Fibroblast of the aortic adventitia (primary cell): ENCODE results near the gene INHA. TPM values are rescaled to one million over a fixed set of nuclear protein-coding genes. Genes with fewer than 3 reads are reported as not detected.

Experiments used
- DNase-seq: peaks from one replicate; pipeline ENCODE4 v3.0.0-alpha.2; 2010; ENCODE audit warnings: low read depth
- H3K4me3 ChIP-seq: 2 replicates; pipeline ENCODE4 v1.5.1; 2011; ENCODE audit warnings: low read depth, mild to moderate bottlenecking, control low read depth, low read length, moderate library complexity
- total RNA-seq: library from RNA; depleted of rRNA; stranded (reverse); fragments of >200 nt; gene quantifications from 2 replicates; pipeline ENCODE4 v1.2.3, GENCODE V29; 2012; ENCODE audit warnings: low replicate concordance
- TF ChIP-seq, protein P1 (sequence below): IDR thresholded peaks from 2 replicates; pipeline ENCODE4 v1.5.1; 2011; ENCODE audit warnings: mild to moderate bottlenecking, low read length, control low read depth, inconsistent platforms; ENCODE audit not compliant: insufficient read depth

The INHA gene
- total RNA-seq, 1 donor, result 0.18 TPM

DNA sequence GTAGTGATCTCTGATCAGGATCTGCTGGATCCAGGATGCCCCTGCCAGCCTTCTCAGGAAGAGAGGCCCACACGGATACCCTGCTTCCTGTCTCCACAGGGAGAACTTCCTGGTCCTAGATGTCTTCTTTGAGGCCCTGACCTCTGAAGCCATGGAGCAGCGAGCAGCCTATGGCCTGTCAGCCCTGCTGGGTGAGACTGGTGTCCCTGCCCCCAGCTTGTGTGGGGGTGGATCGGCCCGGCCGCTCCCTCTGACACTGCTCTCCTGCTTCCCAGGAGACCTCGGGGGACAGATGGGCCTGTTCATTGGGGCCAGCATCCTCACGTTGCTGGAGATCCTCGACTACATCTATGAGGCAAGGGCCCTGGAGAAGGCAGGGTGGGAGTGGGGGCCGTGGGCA is 35.1 kb upstream of the INHA start:
- no peak for DNase-seq
- TF ChIP-seq, protein P1, sequence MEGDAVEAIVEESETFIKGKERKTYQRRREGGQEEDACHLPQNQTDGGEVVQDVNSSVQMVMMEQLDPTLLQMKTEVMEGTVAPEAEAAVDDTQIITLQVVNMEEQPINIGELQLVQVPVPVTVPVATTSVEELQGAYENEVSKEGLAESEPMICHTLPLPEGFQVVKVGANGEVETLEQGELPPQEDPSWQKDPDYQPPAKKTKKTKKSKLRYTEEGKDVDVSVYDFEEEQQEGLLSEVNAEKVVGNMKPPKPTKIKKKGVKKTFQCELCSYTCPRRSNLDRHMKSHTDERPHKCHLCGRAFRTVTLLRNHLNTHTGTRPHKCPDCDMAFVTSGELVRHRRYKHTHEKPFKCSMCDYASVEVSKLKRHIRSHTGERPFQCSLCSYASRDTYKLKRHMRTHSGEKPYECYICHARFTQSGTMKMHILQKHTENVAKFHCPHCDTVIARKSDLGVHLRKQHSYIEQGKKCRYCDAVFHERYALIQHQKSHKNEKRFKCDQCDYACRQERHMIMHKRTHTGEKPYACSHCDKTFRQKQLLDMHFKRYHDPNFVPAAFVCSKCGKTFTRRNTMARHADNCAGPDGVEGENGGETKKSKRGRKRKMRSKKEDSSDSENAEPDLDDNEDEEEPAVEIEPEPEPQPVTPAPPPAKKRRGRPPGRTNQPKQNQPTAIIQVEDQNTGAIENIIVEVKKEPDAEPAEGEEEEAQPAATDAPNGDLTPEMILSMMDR, result no peak
- no peak overlapping the region for H3K4me3 ChIP-seq

DNA sequence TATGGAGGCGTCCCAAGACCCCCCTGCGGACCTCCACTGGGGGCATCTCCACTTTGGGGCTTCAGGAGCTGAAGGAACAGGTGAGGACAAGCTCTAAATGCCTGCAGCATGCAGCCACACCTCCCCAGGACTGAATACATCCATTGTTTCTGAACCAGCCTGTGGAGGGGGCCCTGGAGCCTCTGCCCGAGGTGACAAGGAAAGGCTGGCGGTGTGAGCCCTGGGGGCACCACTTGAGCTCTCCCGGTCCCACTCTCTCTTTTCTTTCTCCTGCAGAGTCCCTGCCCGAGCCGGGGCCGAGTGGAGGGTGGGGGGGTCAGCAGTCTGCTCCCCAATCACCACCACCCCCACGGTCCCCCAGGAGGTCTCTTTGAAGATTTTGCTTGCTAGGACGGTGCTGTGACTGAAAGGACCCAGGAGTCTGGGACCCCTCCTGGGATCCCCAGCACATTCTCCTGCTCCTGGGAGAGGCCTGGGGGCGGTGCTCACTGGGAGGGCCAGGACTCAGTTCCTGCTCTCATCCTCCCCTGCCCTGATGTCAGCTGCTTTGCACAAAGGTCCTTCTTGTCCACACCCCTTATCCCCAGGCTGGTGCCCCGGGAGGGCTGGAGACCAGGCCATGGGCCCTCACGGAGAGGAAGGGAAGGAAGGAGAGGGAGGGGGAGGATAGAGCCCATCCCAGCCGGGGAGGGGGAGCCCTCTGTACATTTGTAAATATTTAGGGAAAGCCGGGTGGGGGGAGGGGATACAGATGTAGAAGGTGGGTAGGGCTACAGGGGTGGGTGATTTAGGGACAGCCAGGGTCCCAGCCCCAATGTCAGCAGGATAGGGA is 34.2 kb upstream of the INHA start:
- TF ChIP-seq, protein P1, result no peak
- no peak for DNase-seq
- H3K4me3 ChIP-seq, result no peak overlapping the region

DNA sequence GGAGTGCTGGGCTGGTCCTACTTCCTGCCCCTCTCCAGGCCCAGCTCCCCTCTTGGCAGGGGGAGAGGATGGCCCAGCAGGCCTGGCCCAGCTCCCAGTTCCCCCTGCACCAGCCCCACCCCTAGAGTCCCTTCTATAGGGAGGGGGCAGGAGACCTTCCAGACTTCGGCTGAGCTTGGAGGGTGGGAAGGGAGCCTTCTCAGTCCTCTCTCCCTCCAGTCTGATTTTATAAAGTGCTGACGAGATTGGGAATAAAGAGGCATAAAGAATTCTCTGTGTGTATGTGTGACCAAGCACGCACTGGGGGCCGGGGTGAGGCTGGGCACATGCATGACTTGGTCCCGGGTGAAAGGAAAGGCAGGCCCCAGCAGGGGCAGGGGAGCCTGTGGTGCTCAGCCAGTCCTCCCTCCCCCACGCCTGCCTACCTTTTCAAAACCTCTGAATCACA is 33.6 kb upstream of the INHA start:
- no peak for DNase-seq
- TF ChIP-seq, protein P1, result no peak
- no peak overlapping the region for H3K4me3 ChIP-seq

DNA sequence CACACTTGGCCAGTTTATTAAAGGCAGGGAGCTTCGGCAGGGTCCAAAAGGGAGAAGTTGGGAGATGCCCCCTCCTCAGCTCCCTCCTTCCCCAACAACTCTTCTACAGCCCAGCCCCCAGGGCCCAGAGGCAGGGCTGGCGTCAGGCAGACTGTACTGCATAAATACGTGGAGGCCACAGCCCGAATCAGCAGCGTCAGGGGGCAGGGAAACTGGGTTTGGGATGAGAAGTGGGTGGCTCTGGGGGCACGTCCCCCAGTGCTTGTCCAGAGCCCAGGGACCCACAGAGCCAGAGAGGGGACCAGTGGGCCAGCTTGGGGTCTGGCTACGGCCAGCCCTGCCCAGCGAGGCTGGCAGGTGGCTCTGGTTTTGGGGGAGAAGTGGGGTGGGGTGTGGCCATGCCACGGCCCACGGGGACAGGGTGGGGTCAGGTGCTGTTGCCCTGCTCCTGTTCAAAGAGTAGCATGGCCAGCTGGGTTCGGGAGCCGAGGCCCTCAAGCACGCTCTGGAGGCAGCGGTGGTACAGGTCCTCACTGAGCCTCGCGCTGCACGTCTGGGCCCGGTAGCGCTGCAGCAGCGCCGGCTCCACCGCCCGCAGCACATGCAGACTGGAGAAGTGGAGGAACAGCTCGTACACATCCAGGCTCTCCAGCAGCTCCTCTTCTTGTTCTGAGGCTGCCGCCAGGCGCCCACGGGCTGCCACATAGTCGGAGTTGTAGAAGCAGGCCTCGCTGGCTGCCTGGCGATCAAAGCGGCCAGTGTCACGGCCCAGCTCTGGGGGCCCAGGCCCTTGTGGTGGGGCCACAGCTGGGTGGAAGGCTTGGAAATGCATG is 32.9 kb upstream of the INHA start:
- DNase-seq, result no peak
- no peak overlapping the region for H3K4me3 ChIP-seq
- TF ChIP-seq, protein P1, result no peak

DNA sequence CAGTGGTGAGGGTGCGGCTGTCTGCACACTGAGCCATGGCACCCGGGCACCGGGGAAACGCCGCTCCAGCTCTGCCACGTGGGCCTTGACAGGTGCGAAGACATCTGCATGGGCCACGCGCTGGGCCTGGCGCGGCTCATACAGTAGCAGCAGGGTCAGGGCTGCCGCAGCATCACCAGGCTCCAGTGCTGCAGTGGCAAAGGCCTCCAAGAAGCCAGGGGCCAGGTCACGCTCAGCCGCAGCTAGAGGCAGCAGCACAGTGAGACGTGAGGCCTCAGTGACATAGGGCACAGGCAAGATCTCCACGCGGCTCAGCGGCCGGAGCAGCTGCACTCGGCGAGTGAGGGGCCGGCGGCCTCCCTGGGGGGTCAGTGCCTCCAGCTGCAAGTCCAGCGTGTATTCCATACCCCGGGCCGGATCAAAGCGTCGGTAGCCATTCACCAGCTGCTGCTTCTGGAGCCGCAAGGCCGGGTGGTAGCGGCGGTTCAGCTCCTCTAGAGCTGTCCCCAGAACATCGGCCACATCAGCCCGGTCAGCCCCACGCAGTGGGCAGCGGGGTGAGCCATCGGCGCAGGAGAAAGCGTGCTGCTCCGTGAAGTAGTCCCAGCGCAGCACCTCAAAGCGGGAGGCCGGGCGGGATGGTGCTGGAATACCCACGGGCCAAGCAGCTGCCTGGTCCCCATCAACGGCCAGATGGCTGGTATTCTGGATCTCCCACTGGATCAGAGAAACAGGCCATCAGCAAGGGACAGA is 32.0 kb upstream of the INHA start:
- TF ChIP-seq, protein P1, result no peak
- H3K4me3 ChIP-seq, result no peak overlapping the region
- DNase-seq, result no peak

DNA sequence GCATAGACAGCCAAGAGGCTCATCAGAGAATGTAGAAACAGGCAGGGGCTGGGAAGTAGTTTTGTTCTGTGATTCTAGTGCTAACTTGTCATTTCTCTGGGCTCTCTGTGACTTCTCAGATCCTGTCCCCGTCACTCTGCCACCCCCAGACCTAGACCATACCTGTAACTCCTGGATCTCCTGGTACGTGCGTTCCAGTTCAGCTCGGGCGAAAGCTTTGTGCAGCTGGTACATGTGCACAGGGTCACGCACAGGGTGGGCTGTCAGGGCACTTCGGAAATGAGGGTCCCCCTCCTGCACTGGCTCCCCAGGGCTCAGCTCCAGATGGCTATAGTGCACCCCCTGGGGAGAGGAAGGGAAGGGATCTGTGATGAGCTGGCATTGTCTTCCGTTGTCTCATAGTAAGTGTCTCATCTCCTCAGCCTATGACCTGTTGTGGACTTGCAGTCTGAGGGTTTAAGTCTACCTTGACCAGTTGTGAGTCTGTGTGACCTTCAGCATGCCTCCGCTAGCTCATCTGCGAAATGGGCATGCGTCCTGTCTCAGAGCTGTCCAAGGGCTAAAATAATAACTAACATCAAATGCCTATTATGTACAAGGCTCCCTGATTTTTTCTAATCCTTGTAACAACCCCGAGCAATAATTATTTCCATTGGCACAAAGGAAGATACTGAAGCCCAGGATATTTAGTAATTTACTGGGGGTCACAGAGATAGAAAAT is 31.2 kb upstream of the INHA start:
- DNase-seq, result no peak
- H3K4me3 ChIP-seq, result no peak overlapping the region
- TF ChIP-seq, protein P1, result no peak
